Fibroblast of peridontal ligament (primary cell): Measurements from ENCODE around the gene NRF1.

Experiments used
- DNase-seq: peaks from one replicate; pipeline ENCODE4 v3.0.0-alpha.2; 2010; ENCODE audit errors: extremely low read depth

Gene NRF1

DNA sequence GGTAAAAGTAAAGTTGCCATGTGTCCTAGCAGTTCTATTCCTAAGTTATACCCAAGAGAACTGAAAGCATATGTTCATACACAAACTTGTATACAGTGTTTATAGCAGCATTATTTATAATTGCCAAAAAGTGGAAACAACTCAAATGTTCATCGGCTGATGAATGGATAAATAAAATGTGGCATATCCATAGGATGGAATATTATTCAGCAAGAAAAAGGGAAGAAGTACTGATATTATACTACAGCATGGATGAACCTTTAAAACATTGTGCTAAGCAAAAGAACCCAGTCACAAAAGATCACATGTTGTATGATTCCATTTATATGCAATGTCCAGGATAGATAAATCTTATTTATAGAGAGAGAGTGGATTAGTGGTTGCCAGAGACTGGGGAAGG is 68.9 kb downstream of the NRF1 start:
- no peak for DNase-seq

- DNase-seq, result no peak
Measured at GRCh38 chr7:129684777-129685176, 73.3 kb downstream of the NRF1 start.

GRCh38 chr7:129686063-129686462 is 74.5 kb downstream of the NRF1 start:
- no peak for DNase-seq

DNA sequence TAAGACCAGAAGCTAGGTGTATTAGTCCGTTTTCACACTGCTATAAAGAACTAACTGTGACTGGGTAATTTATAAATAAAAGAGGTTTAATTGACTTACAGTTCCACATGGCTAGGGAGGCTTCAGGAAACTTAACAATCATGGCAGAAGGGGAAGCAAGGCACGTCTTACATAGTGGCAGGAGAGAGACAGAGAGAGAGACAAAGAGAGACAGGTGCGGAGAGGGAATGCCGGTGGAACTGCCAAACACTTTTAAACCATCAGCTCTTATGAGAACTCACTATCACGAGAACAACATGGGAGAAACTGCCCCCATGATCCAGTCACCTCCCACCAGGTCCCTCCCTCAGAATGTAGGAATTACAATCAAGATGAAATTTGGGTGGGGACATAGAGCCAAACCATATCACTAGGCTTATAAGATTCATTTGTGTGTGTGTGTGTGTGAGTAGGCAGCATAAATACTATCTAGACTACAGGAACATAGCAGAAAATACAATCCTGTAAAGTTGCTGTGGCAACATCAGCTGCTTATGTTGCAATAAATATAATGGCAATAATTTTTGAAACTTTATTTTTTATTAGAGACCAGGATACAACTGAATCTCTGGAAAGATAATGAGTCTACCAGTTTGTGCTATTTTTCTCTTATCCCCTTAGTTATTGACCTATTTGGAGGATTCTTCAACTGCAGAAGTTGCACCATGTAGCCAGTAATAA is 77.1 kb downstream of the NRF1 start:
- no peak for DNase-seq

GRCh38 chr7:129689995-129690581 is 78.6 kb downstream of the NRF1 start:
- DNase-seq, result no peak

DNA sequence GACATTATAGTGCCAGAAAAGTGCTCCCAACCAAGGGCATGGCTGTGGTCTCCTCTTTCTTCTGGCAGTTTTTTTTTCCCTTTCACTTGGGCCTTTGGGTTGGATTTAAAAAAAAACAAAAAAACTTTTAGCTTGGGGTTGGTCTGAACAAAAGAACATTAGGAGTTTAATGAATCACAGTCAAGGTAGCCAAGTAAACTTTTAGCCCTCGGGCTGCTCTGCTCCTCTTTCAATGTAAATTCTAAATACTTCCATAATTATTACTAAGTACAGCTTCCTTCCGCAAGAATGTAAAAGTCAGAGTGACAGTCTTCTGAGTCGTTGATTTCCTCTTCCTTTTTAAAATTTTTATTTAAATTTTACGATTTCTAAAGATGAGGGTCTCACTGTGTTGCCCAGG is 79.2 kb downstream of the NRF1 start:
- DNase-seq, result no peak

GRCh38 chr7:129698516-129699418 is 87.2 kb downstream of the NRF1 start:
- no peak for DNase-seq

- peak; percentile 68 for DNase-seq
Measured at GRCh38 chr7:129702316-129702715, 90.8 kb downstream of the NRF1 start.

- no peak for DNase-seq
Measured at GRCh38 chr7:129702761-129703338, 91.3 kb downstream of the NRF1 start.

GRCh38 chr7:129703751-129704150 is 92.2 kb downstream of the NRF1 start:
- peak; percentile 16 for DNase-seq

- DNase-seq, result no peak
Measured at GRCh38 chr7:129707910-129708499, 96.5 kb downstream of the NRF1 start.

DNA sequence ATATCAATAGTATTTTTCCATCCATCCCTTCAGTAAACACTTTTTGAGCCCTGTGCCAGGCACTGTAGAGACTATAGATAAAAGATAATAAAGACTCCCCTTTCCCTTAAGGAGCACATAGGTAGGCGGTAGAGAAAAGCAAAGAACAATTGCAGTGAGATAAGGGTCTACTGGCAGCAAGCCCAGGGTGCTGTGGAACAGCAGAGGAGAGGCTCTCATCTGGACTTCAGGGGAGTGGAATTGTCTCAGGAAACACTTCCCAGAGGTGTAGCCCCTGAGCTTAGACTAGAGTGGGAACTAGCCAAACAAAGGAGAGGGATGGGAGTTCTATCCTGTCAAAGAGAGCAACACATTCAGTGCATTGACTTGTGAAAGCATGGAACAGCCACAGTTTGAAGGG is 102.0 kb downstream of the NRF1 start:
- DNase-seq, result no peak

- no peak for DNase-seq
Measured at GRCh38 chr7:129714514-129715063, 103.1 kb downstream of the NRF1 start.

DNA sequence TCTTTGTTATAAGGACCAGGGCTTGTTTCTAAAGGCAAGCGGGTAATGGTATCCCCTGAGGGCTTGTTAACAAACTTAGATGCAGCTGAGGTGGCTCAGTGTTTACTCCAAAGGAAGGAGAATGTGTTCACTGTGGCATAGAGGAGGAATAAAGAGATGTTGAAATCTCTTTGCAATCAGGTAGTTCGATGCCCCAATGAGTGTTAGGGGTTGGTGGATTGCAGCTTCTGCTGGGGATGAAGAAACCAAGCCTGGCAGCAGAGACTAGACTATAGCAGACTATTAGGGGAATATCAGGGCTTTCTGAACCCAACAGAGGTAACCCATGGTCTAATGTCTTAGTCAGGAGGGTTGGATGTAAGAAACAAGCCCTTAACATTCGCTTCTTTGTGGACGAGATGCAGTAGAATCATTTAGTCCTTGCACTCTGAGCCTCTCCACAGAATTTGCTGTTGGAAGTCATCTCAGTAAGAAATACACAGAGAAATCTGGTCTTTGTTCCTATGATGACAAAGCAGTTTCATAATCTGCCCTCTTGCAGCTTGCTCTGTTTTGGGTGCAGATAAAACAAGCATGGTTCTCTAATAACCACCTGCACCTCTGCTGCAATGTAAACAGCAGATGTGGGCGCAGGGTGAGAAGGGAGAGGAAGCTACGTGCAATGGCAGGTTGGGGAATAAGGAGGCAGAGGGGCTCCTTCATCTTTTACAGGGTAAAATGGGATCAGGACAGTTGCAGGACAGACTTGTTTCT is 108.6 kb downstream of the NRF1 start:
- DNase-seq, result peak; percentile 36

- DNase-seq, result peak; percentile 11
Measured at GRCh38 chr7:129721068-129721467, 109.5 kb downstream of the NRF1 start.

DNA sequence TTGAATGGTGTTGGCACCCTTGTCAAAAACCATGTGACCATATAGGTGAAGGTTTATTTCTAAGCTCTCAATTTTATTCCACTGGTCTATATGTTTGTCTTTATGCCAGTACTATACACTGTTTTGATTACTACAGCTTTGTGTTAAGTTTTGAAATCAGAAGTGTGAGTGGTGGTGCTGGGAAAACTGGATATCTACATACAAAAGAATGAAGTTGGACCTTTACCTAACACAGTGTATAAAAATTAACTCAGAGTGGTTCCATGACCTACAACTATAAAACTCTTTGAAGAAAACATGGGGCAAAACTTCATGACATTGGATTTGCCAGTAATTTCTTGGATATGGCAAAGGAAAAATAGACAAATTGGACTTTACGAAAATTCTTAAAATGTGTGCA is 112.2 kb downstream of the NRF1 start:
- DNase-seq, result no peak

GRCh38 chr7:129724796-129725195 is 113.3 kb downstream of the NRF1 start:
- DNase-seq, result no peak

DNA sequence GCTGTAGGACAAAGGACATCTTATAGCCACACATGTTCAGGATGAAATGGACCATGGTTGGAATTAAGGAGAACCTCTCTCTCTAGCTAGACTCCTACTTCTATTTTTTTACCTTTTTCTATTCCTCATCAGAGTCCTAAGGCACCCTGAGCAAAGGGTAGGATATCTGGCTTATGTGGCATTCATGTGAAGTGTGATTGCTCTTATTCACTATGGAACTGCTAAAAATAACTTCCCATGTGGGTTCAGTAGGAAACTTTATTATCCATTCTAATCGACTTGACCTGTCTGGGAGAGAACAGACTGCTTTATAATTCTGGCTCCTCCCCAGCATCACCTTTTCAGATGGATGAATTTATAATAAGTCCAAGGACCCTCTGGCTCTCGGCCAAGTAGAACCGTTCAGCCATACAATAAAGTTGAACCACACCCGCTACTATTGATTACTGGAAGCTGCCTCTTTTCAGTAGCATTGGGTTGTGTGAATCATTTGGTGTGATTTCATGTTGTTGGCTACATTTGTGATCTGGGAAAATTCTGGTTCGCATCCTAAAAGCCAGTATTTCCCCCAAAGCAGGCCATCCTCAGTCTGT is 117.5 kb downstream of the NRF1 start:
- DNase-seq, result no peak

DNA sequence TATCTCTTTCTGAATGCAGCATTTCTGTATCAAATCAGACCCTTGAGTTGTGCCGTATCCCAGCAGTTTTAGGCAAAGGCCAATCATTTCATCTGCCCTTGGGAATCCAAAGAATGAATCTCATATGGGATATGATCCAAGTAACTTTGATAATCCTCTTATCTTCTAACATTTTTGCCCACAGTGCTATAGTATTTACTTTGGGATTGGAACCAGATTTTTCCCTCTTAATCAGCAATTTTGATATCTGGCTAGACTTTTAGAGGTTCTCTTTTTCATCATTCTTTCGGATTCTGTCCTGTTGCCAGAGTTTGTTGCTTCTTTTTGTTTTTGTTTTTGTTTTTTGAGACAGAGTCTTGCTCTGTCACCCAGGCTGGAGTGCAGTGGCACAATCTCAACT is 118.0 kb downstream of the NRF1 start:
- DNase-seq, result no peak

DNA sequence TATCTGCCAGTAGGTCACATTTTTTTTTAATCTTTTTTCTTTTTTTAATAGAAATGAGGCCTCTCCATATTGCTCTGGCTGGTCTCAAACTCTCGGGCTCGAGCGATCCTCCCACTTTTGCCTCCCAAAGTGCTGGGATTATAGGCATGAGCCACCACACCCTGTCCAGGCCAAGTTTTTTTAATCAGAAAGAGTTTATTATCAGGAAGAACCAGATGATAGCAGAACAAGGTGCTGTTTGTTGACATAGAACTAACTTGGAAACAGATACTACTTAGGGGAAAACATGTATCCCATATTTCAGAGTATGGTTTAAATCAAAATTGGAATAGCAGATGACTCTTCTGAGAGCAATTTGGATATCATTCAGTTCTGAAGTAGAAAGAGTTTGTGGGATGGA is 118.6 kb downstream of the NRF1 start:
- no peak for DNase-seq

GRCh38 chr7:129734400-129734799 is 122.9 kb downstream of the NRF1 start:
- no peak for DNase-seq
